ENCODE data around the gene STAP2. TPM values are rescaled to one million over a fixed set of nuclear protein-coding genes. Genes with fewer than 3 reads are reported as not detected.
A peak's percentile ranks its signal among the peaks of the same experiment; 100 is the strongest.
"Not testable (repeated sequence)": the region's sequence is repeated elsewhere in the genome, so short reads cannot be mapped to it uniquely, and the experiment has no call there.

Gene STAP2
- total and polyA plus RNA-seq, 8 donors: 20.7 to 250 (median 43.3) TPM; not detected in 1

DNA sequence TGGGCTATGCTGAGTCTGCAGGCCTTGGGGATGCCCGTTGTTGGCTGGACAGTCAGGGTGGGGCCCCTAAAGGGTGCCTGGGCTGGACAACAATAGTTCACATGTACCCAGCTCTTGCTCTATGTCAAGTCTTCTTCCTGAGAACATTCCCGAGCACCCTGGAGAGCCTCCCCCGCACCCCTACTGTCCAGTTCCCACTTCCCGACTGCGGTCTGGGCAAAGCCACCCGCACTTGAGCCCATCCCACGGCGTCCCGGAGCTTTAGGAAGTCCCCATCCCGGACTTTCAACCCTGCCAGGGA, 3.6 kb upstream of the STAP2 start:
- Histone ChIP-seq H3K9me3 (no peaks in the 10 kb centered on the region), H3K27me3 (no peaks in the 10 kb centered on the region), H3K4me3 (peak overlapping the region; percentile 63 to 85 (median 76)), H3K4me1 (peaks cover 10 to 46% (median 41%) of the 10 kb centered on the region in 4 donors), H3K36me3 (peaks cover 0 to 16% (median 9%) of the 10 kb centered on the region in 4 donors), H3K27ac (peak overlapping the region; percentile 87 to 96 (median 95))
- no peak for TF ChIP-seq EP300 (IDR thresholded peaks at IDR 0.05)
- TF ChIP-seq, protein P1, sequence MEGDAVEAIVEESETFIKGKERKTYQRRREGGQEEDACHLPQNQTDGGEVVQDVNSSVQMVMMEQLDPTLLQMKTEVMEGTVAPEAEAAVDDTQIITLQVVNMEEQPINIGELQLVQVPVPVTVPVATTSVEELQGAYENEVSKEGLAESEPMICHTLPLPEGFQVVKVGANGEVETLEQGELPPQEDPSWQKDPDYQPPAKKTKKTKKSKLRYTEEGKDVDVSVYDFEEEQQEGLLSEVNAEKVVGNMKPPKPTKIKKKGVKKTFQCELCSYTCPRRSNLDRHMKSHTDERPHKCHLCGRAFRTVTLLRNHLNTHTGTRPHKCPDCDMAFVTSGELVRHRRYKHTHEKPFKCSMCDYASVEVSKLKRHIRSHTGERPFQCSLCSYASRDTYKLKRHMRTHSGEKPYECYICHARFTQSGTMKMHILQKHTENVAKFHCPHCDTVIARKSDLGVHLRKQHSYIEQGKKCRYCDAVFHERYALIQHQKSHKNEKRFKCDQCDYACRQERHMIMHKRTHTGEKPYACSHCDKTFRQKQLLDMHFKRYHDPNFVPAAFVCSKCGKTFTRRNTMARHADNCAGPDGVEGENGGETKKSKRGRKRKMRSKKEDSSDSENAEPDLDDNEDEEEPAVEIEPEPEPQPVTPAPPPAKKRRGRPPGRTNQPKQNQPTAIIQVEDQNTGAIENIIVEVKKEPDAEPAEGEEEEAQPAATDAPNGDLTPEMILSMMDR (IDR thresholded peaks at IDR 0.05): no peak
- TF ChIP-seq POLR2AphosphoS5 (IDR thresholded peaks at IDR 0.05): no peak
- TF ChIP-seq POLR2A (IDR thresholded peaks at IDR 0.05): no peak
- intact Hi-C loops (cut with DNase I; ENCODE audit: low total_unique reads): no loop called here
- WGBS, 5 donors: 1 to 7% (median 2%) methylated on average over 8 to 10 of the region's 10 CpGs
- no peak for DNase-seq

DNA sequence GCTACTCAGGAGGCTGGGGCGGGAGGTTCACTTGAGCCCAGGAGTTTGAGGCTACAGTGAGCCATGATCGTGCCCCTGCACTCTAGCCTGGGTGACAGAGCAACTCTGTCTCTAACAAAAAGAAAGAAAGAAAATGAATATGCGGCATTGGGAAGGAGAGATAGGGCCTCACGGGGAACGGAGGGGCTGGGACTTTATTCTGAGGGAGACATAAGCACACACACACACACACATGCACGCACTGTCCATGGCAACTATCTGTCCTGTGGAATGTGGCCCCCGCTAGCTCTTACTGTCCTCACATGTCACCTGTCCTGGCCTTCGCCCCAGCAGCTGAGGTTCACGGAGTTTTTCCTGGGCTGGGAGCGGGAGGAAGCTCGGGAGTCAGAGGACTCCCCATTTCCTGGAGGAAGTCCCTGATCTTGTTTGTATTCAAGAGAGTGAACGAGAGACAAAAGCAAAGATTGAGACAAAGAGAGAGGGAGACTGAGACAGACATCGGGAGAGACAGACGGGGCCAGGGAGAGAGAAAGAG, 654 bp downstream of the STAP2 start:
- TF ChIP-seq EP300 (IDR thresholded peaks at IDR 0.05) (no peak), POLR2AphosphoS5 (IDR thresholded peaks at IDR 0.05) (no peak), POLR2A (IDR thresholded peaks at IDR 0.05) (no peak)
- TF ChIP-seq, protein P1 (IDR thresholded peaks at IDR 0.05): no peak
- Histone ChIP-seq H3K36me3 (no peaks in the 10 kb centered on the region), H3K9me3 (no peaks in the 10 kb centered on the region), H3K27ac (peak overlapping the region; percentile 32 to 87 (median 78)), H3K4me3 (peak overlapping the region; percentile 47 to 60 (median 50)), H3K4me1 (peaks cover 4 to 25% (median 23%) of the 10 kb centered on the region in 4 donors), H3K27me3 (no peaks in the 10 kb centered on the region)
- DNase-seq: peak; percentile 33 to 62
- intact Hi-C loops (cut with DNase I; ENCODE audit: low total_unique reads): no loop called here
- WGBS, 5 donors: 7 to 19% (median 14%) methylated on average over 14 of the region's 14 CpGs

GRCh38 chr19:4334929-4335570, 3.6 kb downstream of the STAP2 start:
- no peak overlapping the region for H3K27ac ChIP-seq
- H3K27me3 ChIP-seq: no peaks in the 10 kb centered on the region
- 95 to 97% (median 96%) methylated on average over 7 of the region's 7 CpGs for WGBS, 5 donors
- intact Hi-C loops (cut with DNase I; ENCODE audit: low total_unique reads): no loop called here
- TF ChIP-seq POLR2A (IDR thresholded peaks at IDR 0.05) (no peak), EP300 (IDR thresholded peaks at IDR 0.05) (no peak), POLR2AphosphoS5 (IDR thresholded peaks at IDR 0.05) (no peak)
- TF ChIP-seq, protein P1 (IDR thresholded peaks at IDR 0.05): no peak
- H3K9me3 ChIP-seq: no peaks in the 10 kb centered on the region
- H3K4me1 ChIP-seq: peaks cover 0 to 19% (median 18%) of the 10 kb centered on the region in 4 donors
- DNase-seq: no peak
- H3K4me3 ChIP-seq: no peak overlapping the region
- H3K36me3 ChIP-seq: no peaks in the 10 kb centered on the region

GRCh38 chr19:4329858-4330257, 8.8 kb downstream of the STAP2 start:
- no peak for DNase-seq
- TF ChIP-seq POLR2AphosphoS5 (IDR thresholded peaks at IDR 0.05): no peak
- TF ChIP-seq, protein P1 (IDR thresholded peaks at IDR 0.05): no peak
- TF ChIP-seq POLR2A (IDR thresholded peaks at IDR 0.05): no peak
- TF ChIP-seq EP300 (IDR thresholded peaks at IDR 0.05): no peak
- intact Hi-C loops (cut with DNase I; ENCODE audit: low total_unique reads): no loop called here

DNA sequence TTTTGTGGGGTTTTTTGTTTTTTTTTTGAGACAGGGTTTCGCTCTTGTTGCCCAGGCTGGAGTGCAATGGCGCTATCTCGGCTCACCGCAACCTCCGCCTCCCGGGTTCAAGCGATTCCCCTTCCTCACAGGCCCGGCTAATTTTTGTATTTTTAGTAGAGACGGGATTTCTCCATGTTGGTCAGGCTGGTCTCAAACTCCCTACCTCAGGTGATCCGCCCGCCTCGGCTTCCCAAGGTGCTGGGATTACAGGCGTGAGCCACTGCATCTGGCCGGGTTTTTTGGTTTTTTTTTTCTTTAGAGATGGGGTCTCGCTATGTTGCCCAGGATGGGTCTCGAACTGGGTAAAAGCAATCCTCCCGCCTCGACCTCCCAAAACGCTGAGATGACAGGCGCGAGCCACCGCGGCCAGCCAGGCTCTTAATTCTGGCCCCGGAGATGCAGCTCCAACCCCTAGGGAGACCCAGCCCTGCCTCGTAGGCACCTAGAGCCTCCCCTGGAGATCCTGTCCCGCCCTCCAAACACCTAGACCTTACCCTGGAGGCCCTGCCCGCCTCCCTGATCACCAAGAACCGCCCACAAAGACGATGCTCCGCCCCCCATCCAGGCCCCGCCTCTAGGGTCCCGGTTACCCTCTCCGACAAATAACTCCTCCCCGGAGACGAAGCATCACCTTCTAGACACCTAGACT, 9.5 kb downstream of the STAP2 start:
- Histone ChIP-seq H3K4me3 (peak overlapping the region; percentile 30 to 57 (median 46)), H3K4me1 (peaks cover 21 to 29% (median 28%) of the 10 kb centered on the region in 4 donors), H3K27me3 (peaks cover 0 to 39% (median 0%) of the 10 kb centered on the region in 3 donors), H3K27ac (peak overlapping the region in 3 of 5 donors; percentile 32 to 65 (median 49))
- intact Hi-C loops (cut with DNase I; ENCODE audit: low total_unique reads); H3K36me3 ChIP-seq; H3K9me3 ChIP-seq: not testable (repeated sequence)
- peak in 1 of 2 donors; percentile 65 for DNase-seq
- WGBS, 5 donors: 38 to 48% (median 39%) methylated on average over 33 to 35 of the region's 35 CpGs

More at GRCh38 chr19:4329858-4330257, 8.8 kb downstream of the STAP2 start:
- Histone ChIP-seq H3K27ac (no peak overlapping the region), H3K4me3 (no peak overlapping the region), H3K36me3 (no peaks in the 10 kb centered on the region), H3K4me1 (peaks cover 21 to 29% (median 28%) of the 10 kb centered on the region in 4 donors), H3K27me3 (peaks cover 0 to 39% (median 0%) of the 10 kb centered on the region in 3 donors), H3K9me3 (no peaks in the 10 kb centered on the region)
- 88 to 98% (median 96%) methylated on average over 10 to 19 of the region's 19 CpGs for WGBS, 5 donors

Measured in stomach (tissue), 9 donors.